M059J (cell line): ENCODE results near the gene CCDC88B. TPM values are rescaled to one million over a fixed set of nuclear protein-coding genes. Genes with fewer than 3 reads are reported as not detected.
A peak's percentile ranks its signal among the peaks of the same experiment; 100 is the strongest.

Experiments used
- DNase-seq: peaks from one replicate; pipeline ENCODE4 v3.0.0-alpha.2; 2012; ENCODE audit warnings: low read depth
- total RNA-seq: library from RNA; depleted of rRNA; stranded (reverse); fragments of >200 nt; shearing (Covaris generic); gene quantifications from 2 replicates; pipeline ENCODE4 v1.2.3, GENCODE V29; 2014; rRNA removed

Gene CCDC88B
- total RNA-seq: 0.07 and 3.9 TPM in 2 replicates

DNA sequence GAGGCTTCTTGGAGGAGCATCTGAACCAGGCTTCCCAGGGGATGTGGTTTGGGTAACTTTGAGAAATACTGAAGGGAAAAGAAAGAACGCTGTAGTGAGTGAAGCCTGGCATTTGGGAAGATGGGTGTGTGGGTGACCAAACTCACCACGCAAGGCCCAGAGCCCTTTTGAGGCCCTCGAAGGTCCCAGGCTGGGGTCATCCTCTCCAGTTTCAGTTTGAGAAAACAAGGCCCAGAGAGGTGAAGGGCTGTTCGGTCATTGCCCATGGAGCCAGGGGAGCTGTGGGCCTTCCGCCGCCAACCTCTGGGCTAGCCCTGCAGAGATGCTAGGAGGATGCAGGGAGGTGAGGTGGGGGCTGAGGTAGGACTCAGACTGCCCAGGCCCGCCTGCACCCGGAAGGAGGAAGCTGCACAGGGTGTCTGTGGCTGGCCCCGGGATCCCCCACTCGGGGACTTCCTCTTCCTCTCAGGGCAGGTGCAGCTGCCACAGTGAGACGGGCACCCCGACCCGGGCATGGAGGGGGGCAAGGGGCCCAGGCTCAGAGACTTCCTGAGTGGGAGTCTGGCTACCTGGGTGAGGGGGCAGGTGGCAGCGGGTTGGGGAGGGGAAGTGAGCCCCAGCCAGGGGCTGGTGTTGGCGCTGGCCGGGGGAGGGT lies at the start of gene CCDC88B:
Gene CCDC88B (plus strand): TSS at position 451 of the 655 bp plus-strand sequence. CDS start 63 bp downstream, at position 514.
- no peak for DNase-seq

DNA sequence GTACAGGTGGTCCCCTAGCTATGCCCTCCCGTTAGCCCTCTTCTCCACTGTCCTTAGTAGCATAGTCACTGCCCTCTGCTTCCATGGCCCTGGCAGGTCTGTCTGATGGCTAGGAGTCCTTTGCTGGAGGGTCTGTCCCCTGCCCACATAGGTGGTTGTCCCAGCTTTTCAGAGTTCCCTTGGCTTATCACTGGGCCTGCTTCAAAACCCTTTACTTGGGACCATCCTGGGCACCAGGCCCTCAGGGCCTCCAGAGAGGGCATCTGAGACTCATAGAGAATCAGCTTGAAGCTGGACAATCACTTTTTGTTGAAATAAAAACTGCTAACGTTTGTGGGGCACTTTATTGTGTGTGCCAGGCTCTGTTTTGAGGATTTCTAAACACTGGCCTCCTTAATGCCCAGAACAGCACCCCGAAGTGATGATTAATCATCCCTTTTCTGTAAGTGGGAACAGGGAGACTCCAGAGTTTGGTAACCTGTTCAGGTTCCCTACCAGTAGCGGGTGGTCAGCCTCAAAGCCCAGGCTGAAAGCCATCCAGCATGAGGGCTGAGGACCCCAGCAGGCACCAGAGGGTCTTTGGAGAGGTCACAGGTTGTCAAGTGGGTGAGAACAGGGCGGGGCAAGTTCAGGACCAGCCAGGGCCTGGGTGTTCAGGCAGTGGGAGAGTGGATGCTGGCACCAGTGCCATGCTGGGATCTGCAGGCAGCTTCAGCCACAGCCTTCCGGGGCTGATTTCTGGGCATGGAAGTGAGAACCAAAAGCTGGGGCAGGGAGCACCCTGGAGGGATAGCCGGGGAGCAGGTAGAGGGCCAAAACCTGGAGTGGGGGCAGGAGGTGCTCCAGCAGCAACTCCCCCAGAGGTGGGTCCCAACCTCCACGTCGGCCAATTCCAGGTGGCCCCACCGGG lies 49.4 kb upstream of the CCDC88B start:
- DNase-seq: no peak

GRCh38 chr11:64291262-64291751 lies 48.7 kb upstream of the CCDC88B start, which contains the start of gene KCNK4:
Gene KCNK4 (plus strand): TSS chr11:64291302. CDS start chr11:64293019, 1,717 bp downstream.
- DNase-seq: no peak

DNA sequence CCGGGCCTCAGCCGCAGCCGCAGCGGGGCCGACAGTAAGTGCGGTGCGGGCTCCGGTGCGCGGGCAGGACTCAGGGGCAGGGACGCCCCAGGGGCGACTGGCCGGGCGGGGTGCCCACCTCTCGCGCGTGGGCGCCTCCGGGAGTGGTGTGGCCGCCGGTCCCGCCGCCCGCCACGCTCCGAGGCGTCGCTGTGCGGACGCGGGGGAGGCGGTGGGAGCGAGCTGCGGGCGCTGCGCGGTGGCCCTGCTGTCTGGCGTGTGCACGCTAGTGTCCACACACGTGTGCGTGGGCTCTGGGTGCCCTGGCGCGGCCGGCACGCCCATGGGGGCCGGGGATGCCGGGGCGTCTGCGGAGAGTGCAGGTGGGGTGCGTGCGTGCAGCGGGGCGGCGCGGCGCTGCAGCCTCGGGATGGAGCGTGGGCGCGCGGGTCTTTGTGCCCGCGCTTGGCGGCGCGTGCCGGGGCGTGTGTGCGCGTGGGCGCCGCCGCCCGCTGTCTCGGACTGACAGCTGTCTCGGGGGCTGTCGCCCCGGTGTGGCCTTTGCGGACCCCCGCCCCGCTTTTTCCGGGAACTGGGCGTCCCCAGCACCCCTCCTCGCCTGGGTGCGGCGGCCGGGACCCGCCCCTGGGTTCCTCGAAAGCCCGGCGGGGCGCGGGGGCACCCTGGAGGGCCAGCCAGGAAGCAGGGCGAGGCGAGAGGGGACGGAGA lies 48.1 kb upstream of the CCDC88B start:
- no peak for DNase-seq

DNA sequence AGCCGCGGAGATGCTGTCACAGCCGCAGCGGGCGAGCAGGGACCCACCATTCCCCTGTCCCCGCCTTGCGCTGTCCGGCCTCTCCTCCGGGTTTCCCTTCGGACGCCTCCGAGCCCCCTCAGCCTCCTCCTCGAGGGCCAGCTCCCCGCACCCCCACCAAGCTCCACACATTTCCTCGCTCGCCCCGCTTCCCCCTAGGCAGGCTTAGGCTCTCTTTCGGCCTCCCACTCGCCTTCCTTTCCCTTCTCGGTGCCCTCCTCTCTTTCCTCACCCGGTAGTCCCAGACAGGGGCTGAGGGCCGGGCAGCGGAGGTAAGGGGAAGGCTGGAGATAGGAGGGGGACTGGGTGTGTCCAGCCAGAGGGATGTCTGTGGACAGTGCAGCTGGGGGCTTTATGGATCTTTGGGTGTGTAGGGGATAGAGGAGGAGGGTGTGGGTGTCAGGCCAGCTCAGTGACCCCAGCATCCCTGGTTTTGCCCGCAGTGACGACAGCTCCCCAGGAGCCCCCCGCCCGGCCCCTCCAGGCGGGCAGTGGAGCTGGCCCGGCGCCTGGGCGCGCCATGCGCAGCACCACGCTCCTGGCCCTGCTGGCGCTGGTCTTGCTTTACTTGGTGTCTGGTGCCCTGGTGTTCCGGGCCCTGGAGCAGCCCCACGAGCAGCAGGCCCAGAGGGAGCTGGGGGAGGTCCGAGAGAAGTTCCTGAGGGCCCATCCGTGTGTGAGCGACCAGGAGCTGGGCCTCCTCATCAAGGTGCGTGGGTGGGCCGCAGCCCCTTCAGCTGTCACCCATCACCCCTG lies 47.3 kb upstream of the CCDC88B start:
- no peak for DNase-seq

DNA sequence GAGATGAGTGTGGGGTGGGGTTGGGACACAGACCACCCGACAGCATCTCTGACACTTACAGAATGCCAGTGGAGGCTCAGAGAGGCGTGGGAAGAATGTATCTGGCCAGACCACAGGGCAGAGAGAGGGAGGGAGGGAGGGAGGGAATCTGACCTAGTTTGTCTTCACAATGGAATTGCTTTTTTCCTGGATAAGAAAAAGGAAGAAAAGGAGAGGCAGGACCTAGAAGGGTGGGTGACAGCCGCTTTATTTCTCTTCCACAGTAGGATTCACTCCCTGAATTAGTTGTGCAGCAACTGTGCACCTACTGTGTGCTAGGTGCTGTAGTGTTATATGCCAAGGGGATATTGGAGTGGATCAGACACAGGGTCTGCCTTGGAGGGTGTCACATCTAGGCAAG lies 45.2 kb upstream of the CCDC88B start:
- DNase-seq: no peak

GRCh38 chr11:64295760-64296159 lies 44.2 kb upstream of the CCDC88B start:
- no peak for DNase-seq

- DNase-seq: no peak
Observed at GRCh38 chr11:64296236-64296635, 43.8 kb upstream of the CCDC88B start.

- no peak for DNase-seq
Observed at GRCh38 chr11:64296830-64297698, 42.9 kb upstream of the CCDC88B start.

DNA sequence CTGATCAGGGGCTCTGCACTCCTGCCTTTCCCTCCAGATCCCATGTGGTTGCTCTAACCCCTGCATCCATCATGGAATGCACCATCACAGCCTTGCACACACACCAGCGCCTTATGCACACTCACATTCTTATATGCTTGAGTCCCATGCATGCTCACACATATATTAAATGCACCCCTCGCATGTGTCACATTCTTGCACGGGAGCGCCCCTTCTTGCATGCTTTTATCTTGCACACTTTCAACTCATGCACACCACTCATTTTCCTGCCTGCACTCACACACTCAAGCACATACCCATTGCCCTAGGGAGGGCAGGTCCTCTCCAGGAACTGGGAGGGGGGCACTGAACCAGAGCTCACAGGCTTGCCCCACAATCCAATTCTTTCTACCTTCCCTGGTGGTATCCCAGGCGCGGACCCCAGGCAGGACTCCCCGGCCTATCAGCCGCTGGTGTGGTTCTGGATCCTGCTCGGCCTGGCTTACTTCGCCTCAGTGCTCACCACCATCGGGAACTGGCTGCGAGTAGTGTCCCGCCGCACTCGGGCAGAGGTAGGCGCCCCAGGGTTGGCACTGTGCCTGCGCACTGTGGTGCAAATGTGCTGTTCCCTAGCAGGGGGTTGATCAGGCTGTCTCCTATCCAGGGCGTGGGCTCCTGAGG lies 42.2 kb upstream of the CCDC88B start:
- no peak for DNase-seq

DNA sequence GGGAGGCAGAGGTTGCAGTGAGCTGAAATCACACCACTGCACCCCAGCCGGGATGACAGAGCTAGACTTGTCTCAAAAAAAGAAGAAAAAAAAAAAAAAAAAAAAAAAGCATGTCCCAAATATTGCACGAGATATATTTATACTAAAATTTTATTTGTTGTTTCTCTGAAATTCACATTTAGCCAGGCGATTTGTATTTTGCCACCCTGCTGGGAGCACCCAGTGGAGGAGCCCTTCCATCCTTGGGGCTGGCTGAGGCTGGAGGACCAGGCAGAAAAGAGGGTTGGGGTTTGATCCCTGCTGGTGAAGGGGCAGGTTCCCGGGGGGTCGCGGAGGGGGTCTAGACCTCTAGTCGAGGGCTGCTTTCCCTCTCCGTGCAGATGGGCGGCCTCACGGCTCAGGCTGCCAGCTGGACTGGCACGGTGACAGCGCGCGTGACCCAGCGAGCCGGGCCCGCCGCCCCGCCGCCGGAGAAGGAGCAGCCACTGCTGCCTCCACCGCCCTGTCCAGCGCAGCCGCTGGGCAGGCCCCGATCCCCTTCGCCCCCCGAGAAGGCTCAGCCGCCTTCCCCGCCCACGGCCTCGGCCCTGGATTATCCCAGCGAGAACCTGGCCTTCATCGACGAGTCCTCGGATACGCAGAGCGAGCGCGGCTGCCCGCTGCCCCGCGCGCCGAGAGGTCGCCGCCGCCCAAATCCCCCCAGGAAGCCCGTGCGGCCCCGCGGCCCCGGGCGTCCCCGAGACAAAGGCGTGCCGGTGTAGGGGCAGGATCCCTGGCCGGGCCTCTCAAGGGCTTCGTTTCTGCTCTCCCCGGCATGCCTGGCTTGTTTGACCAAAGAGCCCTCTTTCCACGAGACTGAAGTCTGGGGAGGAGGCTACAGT lies 40.8 kb upstream of the CCDC88B start:
- DNase-seq: peak; percentile 25

DNA sequence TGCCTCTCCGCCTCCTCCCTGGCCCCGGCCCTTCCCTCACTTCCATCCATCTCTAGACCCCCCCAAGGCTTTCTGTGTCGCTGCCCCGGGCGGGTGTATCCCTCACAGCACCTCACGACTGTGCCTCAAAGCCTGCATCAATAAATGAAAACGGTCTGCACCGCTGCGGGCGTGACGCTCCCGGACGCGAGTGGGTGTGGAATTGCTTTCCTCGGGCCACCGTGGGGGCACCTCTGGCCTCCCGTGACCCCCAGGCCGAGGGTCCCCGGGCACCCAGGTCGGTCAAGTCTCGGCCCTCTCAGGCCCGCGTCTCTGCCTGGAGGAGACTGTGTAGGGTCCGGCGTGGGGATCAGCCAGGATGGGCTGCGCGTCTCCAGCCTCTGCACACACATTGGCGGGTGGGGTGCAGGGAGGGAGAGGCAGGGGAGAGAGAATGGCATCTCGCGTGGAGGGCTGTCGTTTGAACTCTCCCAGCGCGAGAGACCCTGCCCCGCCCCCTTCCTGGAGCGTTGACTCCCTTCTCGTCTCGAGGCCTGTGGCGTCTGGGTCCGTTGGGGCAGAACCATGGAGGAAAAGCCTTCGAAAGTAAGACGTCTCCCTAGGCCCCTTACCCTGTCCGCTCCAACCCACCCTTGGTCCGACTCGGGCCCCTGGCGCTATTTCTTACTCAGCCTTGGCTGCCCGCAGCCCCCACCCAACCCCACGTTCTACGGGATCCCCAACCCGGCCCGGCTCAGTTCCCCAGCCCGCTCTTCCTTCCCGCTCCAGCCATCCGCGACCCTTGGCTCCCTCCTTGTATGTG lies 40.0 kb upstream of the CCDC88B start, which contains the start of gene CATSPERZ:
Gene CATSPERZ (plus strand): TSS at position 512 of the 802 bp plus-strand sequence. CDS start 53 bp downstream, at position 565.
- DNase-seq: no peak

- DNase-seq: no peak
Observed at GRCh38 chr11:64303109-64304031, 36.6 kb upstream of the CCDC88B start.

DNA sequence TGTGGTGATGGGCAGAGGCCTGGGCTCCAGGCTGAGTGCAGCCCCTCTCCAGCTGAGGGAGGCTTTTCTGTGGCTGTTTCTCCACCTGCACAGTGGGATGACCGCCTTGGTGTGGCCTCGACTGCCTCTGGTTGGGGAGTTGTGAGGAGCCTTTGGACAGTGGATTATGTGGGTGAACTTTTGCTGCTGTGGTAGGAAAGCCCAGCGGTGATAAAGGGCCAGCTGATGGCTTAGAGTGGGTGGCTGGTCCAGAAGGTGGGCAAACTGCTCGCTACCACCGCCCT lies 36.0 kb upstream of the CCDC88B start:
- no peak for DNase-seq

GRCh38 chr11:64304316-64305072 lies 35.5 kb upstream of the CCDC88B start:
- peak; percentile 89 for DNase-seq
